Astrocyte of the cerebellum (primary cell): ENCODE measurements around the gene GRID1.
A peak's percentile ranks its signal among the peaks of the same experiment; 100 is the strongest.

ENCODE experiments used
- DNase-seq: peaks from one replicate; pipeline ENCODE4 v3.0.0-alpha.2; 2011; ENCODE audit warnings: low read depth
- H3K4me3 ChIP-seq: 2 replicates; pipeline ENCODE4 v1.5.1; 2011; ENCODE audit warnings: mild to moderate bottlenecking, low read depth, low read length, moderate library complexity
- in situ Hi-C: cut with HindIII; loops from 2 replicates; pipeline ENCODE4 v1.10.0; 2017; ENCODE audit warnings: low sequenced_read_pairs
- TF ChIP-seq, protein P1 (sequence below): IDR thresholded peaks from 2 replicates; pipeline ENCODE4 v1.5.1; 2012; ENCODE audit warnings: low read length, low read depth, moderate library complexity, mild to moderate bottlenecking; ENCODE audit errors: missing control alignments

The GRID1 gene

DNA sequence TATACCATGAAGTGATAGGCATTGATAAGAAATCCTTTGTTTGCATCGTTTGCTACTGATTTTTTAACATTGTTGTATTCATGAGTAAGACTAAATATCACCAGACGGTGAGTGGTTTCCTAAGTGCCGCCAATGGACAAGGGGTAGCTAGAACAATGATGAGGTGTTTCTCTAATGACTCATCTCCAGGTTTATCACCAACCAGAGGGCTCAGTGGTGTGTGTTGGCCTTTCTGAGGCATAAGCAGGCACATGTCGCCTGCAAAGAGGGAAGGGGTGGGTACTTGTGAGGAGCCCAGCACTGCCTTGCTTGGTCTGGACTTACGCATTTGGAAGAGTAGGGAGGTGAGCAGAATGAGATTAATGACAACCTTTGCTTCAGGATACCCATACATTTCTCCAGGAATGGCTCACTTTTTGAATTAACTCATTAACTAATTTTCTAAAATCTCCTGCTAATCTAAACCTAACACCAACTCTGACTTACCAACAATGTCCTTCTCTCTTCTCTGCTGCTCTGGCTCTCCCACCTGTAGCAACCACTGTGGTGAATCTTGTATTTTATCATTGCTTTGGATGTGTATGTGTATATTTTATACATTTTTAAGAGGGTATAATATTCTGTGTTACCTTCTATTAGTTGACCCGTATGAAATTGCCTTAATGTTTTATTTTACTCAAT lies 722.6 kb downstream of the GRID1 start:
- DNase-seq: no peak
- no peak overlapping the region for H3K4me3 ChIP-seq
- TF ChIP-seq, protein P1, sequence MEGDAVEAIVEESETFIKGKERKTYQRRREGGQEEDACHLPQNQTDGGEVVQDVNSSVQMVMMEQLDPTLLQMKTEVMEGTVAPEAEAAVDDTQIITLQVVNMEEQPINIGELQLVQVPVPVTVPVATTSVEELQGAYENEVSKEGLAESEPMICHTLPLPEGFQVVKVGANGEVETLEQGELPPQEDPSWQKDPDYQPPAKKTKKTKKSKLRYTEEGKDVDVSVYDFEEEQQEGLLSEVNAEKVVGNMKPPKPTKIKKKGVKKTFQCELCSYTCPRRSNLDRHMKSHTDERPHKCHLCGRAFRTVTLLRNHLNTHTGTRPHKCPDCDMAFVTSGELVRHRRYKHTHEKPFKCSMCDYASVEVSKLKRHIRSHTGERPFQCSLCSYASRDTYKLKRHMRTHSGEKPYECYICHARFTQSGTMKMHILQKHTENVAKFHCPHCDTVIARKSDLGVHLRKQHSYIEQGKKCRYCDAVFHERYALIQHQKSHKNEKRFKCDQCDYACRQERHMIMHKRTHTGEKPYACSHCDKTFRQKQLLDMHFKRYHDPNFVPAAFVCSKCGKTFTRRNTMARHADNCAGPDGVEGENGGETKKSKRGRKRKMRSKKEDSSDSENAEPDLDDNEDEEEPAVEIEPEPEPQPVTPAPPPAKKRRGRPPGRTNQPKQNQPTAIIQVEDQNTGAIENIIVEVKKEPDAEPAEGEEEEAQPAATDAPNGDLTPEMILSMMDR: no peak
- in situ Hi-C loops: no loop called here

DNA sequence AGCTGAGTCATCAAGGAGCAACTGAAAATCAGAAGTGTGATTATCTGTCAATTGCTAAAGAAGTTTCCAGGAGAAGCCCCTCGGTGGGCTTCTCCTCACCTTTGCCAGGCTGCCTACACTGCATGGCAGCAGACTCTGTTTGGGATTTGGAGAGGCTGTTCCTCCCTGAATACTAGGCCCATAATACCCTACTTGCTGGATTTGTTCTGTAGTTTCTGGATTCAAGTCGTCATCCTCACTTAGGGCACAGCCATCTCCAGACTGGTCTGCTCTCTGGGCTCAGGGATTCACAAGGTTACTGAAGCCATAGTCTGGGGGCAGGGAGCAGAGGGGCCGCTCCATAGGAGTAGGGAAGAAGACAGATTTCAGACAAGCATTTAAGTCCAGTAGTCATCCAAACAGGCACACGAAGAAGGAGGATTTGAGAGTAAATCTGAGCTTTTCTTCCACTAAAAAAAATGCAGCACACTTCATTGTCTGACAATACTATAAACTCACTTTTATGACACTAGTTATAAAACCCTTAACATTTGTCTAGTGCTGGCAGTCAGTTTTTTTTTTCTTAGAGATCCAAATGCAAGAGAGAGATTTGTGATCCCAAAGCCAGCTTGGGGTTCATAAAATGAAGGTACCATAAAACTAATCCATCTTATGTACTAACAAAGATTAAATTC lies 723.3 kb downstream of the GRID1 start:
- TF ChIP-seq, protein P1: no peak
- in situ Hi-C loops: no loop called here
- H3K4me3 ChIP-seq: no peak overlapping the region
- no peak for DNase-seq

DNA sequence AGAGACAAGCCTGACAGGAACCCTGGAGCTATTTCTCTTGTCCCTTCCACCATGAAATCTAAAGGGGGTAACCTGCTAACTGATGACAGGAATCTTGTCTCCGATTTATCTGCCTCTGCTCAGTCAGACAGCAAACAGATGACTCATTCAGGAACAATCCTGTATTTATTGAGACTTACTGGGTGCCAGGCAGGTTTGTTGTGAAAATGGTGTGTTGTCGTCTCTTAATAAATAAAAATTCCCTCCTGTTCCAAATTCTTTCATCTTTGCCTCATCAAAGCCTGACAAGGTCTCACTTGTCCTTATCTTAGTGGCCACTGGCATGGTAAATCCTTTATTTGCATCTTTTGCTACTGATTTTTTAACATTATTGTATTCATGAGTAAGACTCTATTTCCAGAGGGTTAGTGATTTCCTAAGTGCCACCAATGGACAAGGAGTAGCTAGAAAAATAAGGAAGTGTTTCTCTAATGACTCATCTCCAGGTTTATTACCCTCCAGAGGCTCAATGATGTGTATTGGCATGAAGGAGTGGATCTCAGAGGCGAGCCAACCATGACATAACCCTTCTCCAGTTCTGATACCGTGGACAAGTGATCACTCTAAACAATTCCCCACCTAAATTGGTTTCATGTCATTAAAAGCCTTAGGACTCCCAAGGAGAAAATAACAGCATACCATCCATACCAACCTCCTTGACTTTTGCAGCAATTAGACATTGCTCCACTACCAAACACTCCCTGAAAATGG lies 724.0 kb downstream of the GRID1 start:
- DNase-seq: peak; percentile 40
- in situ Hi-C loops: no loop called here
- no peak overlapping the region for H3K4me3 ChIP-seq
- TF ChIP-seq, protein P1: no peak

- in situ Hi-C loops: no loop called here
- TF ChIP-seq, protein P1: no peak
- no peak overlapping the region for H3K4me3 ChIP-seq
- no peak for DNase-seq
Observed at GRCh38 chr10:85642082-85642420, 724.5 kb downstream of the GRID1 start.

DNA sequence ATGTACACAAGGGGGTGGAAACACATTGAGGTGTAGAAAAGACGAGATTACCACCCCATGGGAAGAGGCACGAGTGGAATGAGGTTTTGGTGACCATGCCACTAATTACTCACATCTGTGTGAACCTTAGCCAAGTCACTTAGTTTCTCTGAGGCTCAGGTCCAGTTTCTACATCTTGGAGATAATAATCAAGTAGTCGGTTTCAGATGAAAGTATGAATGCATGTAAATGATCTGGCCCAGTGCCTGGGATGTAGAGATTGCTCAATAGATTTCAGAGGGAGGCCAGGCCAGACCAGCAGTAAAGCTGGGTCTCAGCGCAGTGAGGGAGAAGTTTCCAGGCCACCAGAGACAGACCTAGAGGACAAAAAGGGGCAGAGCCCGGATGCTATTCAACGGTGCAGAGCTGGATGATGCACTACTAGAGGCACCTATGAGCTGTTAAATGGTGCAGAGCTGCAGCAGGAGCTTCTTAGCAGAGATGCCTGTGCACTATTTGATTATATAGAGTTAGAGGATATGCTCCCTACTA lies 725.1 kb downstream of the GRID1 start:
- peak; percentile 52 for DNase-seq
- TF ChIP-seq, protein P1: no peak
- in situ Hi-C loops: no loop called here
- H3K4me3 ChIP-seq: no peak overlapping the region

DNA sequence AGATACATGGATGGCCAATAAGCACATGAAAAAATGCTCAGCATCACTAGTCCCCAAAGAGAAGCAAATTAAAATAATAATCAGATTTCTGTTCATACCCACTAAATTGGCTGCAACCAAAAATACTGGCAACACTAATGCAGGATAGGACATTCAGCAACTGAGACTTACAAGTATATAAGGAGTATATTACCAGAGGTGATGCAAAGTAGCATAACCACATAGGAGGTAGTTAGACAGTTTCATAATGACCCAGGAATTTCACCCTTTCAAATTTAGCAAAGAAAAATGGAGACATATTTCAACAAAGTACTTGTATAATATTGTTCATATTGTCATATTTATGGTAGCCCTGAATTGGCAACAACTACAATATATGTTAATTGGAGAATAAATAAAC lies 727.8 kb downstream of the GRID1 start:
- in situ Hi-C loops: no loop called here
- TF ChIP-seq, protein P1: no peak
- no peak overlapping the region for H3K4me3 ChIP-seq
- DNase-seq: no peak
